Nucleus accumbens (tissue), 56 donors: Measurements from ENCODE around the gene NOD2.
A peak's percentile ranks its signal among the peaks of the same experiment; 100 is the strongest.

ENCODE experiments used
- DNase-seq, 56 donors: peaks; one replicate each; lab custom pipeline; 2025; lab: John Stamatoyannopoulos, UW

Gene NOD2

DNA sequence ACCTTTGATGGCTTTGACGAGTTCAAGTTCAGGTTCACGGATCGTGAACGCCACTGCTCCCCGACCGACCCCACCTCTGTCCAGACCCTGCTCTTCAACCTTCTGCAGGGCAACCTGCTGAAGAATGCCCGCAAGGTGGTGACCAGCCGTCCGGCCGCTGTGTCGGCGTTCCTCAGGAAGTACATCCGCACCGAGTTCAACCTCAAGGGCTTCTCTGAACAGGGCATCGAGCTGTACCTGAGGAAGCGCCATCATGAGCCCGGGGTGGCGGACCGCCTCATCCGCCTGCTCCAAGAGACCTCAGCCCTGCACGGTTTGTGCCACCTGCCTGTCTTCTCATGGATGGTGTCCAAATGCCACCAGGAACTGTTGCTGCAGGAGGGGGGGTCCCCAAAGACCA lies 17.6 kb downstream of the NOD2 start:
- no peak for DNase-seq

DNA sequence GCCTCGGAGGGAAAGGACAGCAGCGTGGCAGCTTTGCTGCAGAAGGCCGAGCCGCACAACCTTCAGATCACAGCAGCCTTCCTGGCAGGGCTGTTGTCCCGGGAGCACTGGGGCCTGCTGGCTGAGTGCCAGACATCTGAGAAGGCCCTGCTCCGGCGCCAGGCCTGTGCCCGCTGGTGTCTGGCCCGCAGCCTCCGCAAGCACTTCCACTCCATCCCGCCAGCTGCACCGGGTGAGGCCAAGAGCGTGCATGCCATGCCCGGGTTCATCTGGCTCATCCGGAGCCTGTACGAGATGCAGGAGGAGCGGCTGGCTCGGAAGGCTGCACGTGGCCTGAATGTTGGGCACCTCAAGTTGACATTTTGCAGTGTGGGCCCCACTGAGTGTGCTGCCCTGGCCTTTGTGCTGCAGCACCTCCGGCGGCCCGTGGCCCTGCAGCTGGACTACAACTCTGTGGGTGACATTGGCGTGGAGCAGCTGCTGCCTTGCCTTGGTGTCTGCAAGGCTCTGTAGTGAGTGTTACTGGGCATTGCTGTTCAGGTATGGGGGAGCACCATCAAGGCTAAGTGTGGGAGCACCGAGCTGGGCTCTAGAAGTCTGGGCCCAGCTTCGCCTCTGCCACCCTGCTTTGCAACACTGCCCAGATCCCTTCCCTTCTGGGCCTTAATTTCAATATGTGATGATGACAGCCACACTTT lies 18.6 kb downstream of the NOD2 start:
- peak in 53 of 56 donors; percentile 14 to 87 (median 65) for DNase-seq

DNA sequence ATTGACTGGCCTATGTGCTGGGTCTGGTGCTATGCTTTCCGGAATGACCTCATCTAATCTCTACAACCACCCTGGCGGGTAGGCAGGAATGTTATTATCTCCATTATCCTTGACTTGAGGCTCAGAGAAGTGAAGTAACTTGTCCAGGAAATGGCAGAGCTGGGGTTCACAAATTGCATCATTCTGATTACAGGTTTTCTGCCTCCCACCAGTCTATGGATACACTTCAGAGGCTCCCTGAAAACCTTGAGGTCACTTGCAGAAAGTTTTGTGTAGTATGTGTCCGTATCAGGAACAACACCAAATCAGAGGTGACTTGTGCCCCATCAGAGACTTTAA lies 19.1 kb downstream of the NOD2 start:
- DNase-seq: no peak

DNA sequence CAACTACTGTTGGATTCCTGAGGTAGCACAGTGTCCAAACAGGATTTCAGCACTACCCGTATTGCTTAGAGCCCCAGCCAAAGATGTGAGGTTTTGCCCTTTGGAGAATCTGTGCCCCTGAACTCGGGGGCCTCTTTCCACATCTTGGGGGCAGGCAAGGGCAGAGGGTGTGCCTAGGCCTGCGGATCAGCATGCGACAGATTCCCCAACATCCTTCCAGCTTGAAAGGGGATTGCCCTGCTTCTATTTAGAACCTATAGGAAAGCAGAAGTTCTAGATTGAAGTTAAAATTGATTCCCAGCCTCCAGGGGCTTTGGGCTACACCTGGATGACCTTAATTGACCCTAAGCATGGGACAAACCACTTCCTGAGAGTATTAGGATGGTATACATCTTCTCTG lies 19.6 kb downstream of the NOD2 start:
- no peak for DNase-seq

DNA sequence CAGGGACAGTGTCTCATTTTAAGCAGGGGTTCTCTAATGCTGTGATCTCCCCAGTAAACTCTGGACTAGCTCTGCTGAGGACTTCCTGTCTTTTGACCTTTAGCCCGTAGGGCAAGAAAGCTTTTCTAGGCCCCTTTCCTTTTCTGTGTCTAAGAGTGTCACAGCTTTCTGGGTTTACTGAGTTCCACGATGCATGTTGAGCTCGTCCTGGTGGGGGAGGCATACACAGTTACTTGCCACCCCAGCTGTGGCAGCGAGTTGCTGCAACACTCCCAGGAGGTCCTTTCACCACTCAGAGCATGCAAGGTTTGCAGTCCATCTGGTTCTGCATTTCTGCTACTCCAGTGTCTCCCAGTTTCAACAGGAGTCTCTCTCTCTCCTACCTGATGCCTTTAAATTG lies 23.7 kb downstream of the NOD2 start:
- DNase-seq: no peak

DNA sequence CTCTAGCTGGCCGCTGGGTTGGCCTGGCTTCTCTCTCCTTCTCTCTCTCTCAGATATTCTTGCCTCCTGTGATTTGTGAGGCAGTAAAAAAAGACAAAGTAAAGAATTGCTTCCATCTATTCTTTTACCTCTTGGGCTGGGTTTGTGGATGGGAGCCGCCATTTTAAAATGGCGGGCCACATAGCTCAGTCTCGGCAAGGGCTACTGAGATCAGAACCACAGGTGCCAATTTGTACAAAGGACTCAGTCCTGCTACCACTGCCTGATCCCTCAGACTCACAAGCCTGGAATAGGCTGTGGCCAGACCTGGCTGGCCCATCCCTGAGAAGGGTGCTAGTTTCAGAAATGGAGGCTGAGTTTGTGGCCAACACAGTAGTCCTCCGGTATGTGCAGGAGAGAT lies 24.1 kb downstream of the NOD2 start:
- DNase-seq: no peak

DNA sequence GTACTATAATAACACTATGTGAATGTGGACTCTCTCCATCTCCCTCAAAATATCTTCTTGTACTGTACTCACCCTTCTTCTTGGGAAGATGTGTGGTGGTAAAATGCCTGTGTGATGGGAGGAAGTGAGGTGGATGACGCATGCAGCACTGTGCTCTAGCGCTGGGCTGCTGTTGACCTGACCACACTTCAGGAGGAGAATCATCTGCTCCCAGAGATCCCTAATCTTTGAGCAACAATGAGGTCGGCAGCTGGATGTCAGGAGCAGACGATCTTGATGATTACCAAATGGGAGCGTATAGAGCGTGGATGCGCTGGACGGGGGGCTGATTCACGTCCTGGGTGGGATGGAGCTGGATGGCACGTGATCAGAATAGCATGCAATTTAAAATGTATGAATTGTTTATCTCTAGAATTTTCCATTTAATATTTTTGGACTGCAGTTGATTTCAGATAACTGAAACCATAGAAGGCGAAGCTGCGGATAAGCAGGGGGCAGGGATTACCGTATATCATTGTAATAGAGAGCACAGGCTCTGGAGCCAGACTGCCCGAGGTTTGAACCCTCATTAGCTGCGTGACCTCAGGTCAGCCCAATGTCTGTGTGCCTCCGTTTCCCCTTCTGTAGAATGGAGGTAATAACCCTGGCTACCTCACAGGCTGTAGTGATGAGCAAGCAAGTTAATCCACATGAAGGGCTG lies 24.8 kb downstream of the NOD2 start:
- no peak for DNase-seq

DNA sequence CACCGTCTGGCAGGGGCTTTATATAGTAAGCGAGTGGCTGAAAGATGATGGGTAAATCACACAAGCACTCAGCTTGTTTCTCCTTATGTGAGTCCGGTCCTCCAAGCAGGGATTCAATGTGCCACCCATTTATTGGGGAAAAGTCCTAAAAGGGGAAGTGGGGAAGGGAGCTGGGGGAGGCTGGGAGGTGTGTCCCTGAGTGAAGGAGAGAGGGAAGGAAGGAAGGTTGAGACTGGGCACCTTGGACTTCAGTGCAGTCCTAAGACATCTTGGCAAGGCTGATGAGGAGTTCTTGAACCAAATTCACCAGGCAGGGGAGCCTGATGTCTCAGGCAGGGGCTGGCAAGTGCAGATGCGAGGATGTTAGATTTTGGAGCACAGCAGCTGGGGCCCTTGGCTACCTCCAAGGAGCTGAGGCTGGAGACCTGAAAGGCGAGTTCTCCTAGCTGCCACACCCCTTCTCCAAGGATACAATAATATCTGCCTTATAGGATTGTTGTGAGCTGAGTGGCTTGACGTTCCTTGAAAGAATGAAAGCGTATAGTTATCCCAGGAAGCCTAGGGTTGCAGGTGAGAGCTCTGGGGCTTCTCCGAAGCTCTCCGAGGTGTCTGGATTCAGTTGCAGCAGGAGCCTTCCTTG lies 25.5 kb downstream of the NOD2 start:
- DNase-seq: no peak

DNA sequence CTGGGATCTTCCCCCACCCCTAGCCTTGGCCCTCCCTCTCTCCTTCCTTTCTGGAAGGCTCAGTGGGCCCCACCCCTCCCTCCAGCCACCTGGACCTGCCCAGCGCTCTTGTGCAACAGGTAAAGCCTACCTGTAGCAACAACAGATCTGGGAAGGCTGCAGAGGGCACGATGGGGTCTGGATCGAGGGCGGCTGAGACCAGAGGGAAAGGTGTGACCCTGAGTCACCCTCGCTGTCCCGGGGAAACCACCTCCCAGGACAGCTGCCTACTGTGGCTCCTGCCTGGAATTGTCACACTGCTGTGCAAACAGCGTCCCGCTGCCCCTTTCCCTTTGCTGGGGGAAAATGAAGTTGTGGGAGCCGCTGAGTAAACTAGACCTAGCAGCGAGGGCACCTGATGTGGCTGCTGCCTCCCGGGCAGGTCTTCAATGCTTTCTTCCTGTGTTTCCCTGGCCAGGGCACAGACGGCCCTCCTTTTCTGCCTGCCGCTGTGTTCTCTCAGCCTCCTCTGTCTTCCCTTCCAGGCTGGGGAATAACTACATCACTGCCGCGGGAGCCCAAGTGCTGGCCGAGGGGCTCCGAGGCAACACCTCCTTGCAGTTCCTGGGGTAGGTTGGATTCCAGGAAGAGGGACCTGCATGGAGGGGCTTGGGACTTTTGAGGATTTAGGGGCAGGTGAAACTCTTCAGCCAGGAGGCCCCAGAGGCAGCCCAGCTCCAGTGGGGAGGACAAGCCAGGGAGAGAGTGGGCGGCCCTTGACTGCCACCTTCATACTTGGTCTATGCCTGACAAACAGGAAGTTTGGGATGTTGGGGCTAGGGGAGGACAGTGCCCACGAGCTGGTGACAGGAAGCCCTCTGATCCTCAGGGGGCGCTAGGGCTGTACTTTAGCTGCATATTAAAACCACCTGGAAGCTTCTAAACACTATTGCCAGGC lies 26.3 kb downstream of the NOD2 start:
- DNase-seq: no peak

DNA sequence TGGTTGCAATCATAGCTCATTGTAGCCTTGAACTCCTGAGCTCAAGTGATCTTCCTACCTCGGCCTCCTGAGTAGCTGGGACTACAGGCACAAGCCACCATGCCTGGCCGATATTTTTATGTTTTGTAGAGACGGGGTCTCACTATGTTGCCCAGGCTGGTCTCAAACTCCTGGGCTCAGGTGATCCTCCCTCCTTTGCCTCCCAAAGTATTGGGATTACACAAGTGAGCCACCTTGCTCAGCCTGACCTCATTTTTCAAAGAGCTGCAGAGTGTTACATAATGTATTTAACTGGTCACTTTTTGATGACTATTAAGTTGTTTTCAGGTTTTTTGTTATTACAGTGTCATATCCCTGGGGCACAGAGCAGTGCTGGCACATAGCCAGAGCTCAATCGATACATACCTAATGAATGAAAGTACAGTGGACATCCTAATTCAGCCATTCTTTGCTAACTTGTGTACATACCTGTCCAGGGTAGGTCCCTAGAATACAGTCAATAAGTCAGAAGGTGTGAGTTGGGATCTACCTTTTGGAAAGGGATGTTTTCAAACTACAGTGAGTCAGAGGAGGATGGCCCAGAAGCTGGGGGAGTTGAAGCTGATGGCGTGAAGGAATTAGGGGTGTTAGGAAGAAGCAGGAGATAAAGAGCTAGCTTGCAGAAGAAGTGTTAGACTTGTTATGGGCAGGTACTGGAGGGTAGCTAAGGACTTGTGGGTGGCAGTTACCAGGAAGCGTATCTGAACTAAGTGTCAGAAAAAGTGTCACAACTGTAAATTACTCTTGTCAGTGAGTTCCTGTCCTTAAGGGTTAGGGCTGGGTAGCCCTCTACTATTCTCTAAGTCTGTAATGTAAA lies 28.4 kb downstream of the NOD2 start:
- DNase-seq: no peak

DNA sequence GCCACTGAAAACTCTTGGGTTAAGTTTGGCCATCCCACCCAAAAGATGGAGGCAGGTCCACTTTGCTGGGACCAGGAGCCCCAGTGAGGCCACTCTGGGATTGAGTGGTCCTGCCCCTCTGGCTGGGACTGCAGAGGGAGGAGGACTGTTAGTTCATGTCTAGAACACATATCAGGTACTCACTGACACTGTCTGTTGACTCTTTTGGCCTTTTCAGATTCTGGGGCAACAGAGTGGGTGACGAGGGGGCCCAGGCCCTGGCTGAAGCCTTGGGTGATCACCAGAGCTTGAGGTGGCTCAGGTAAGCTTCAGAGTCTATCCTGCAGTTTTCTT lies 29.0 kb downstream of the NOD2 start:
- DNase-seq: no peak

DNA sequence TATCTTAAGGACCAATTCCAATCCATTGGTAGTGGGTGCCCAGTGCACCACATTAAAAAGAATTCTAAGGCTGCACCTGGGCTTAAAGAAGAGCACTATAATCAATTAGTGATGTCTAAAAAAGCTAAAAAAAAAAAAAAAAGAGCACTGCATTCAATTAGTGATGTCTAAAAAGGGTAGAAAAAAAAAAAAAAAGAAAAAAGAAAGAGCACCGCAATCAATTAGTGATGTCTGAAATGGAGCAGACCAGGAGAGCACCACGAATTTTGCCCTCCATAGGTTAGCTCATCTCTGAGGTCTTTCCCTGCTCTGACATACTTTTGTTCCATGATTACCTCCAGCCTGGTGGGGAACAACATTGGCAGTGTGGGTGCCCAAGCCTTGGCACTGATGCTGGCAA lies 29.6 kb downstream of the NOD2 start:
- no peak for DNase-seq

DNA sequence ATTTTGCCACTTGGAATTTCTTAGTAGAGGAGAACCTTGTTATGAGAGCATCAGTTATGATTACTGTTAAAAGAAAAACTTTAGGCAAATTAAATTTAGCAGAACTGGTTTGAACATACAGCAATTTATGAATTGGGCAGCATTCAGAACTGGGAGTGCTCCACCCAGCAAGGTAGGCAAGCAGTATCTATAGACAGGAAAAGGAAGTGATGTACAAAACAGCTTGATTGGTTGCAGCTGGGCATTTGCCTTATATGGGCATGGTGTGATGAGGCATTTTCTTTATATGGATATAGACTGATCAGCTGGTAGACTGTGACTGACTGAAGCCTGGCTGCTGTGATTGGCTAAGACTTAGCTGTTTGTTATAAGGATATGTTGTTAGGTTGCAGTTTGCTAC lies 30.9 kb downstream of the NOD2 start:
- DNase-seq: no peak

DNA sequence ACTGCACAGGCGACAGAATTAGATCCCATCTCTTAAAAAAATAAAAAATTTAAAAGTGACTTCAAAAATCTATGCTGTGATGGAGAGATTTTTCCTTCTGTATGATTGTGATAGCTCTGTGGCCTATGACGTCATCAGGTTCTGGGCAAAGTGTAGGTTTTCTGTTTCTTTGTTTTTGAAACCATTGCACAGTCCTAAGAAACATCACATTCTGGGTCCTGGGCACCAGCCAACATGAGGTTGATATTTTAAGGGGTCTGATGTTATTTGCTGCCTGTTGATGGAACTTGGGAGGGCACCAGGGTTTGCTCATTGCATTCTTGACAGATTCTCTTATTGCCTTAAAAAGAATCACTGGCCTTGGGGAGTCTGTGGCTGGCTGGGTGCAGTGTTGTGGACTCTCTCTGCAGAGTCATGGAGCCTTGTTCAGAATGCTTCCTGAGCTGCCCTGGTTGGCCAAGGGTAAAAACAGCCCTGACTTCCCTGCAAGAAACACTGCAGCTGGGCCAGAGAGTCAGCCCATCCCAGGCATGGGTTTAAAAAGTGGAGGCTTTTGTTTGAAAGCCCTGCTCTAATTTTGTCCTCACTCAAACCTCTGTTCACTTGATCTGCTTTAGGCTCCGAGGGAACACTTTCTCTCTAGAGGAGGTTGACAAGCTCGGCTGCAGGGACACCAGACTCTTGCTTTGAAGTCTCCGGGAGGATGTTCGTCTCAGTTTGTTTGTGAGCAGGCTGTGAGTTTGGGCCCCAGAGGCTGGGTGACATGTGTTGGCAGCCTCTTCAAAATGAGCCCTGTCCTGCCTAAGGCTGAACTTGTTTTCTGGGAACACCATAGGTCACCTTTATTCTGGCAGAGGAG lies 38.0 kb downstream of the NOD2 start:
- DNase-seq: no peak

DNA sequence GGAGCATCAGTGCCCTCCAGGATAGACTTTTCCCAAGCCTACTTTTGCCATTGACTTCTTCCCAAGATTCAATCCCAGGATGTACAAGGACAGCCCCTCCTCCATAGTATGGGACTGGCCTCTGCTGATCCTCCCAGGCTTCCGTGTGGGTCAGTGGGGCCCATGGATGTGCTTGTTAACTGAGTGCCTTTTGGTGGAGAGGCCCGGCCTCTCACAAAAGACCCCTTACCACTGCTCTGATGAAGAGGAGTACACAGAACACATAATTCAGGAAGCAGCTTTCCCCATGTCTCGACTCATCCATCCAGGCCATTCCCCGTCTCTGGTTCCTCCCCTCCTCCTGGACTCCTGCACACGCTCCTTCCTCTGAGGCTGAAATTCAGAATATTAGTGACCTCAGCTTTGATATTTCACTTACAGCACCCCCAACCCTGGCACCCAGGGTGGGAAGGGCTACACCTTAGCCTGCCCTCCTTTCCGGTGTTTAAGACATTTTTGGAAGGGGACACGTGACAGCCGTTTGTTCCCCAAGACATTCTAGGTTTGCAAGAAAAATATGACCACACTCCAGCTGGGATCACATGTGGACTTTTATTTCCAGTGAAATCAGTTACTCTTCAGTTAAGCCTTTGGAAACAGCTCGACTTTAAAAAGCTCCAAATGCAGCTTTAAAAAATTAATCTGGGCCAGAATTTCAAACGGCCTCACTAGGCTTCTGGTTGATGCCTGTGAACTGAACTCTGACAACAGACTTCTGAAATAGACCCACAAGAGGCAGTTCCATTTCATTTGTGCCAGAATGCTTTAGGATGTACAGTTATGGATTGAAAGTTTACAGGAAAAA lies 38.8 kb downstream of the NOD2 start:
- no peak for DNase-seq

DNA sequence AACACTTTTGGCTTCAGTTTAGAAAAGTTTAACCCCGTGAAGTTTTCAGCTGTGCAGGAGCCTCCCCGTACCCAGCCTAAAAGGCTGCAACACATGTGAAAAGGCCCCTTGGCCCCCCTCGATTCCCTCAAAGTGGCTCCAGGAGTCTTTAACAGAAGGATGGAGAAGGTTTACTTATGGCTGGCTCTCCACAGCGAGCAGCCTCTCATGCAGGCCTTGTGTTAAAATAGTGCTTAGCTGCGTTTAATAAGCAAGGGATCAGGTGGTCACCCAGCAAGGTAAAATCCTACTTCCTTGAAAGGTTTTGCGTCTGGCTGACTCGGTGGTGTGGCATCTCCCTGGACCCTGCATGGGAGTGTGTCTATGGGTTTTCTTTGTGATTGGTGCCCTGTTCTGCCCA lies 40.1 kb downstream of the NOD2 start:
- DNase-seq: no peak

DNA sequence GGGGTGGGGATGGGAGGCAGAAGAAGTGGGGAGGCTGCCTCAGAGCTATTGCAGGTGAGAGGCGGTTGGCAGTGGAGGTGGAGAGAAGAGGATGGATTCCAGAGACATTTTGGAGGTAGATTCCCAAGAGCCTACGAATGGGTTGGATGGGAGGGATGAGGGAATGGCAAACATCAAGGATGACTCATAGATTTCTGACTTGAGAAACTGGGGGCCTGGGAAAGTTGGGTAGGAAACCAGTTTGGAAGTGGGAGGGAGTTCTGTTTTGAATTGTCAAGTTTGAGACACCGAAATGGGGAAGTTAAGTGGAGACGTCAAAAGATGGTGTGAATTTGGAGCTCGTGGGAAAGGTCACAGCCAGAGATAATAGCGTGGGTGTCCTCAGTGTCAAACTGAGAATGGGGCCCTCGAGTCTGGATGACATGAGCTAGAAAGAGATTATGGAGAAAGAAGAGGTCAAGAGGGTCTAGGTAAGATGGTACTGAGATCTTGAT lies 42.3 kb downstream of the NOD2 start:
- DNase-seq: no peak

DNA sequence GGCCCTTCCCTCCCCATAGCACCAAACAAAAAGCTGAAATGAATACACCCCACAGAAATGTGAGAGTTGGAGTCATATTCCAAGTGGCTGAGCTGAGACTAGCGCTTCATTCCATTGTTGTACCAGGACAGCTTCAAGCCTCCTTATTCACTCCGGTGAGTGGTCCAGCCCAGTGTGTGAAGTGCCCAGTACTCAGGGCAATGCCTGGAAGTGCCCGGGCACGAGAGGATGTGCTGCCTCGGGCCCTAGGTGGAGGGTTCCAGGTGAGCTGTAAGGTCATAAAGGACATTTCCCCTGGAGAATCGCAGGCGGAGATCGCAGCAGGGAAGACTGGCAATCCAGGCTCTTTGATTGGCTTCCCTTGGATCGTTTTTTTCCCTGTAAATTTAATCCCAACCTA lies 43.0 kb downstream of the NOD2 start:
- DNase-seq: no peak
